Coronary artery (tissue), 2 donors: ENCODE measurements around the gene CDH4.

Experiments
- DNase-seq: peaks from one replicate; pipeline ENCODE4 v3.0.0-alpha.2; 2017; ENCODE audit warnings: low spot score
- H3K27ac ChIP-seq, 2 donors: fragments of 200-600 bp; sonication (generic); one replicate each; pipeline ENCODE4 v1.5.1; 2016 to 2019
- H3K4me3 ChIP-seq: fragments of 200-600 bp; sonication (generic); 2 replicates; pipeline ENCODE4 v1.5.1; 2016; ENCODE audit warnings: mild to moderate bottlenecking, moderate library complexity
- TF ChIP-seq, protein P1 (sequence below): fragments of 200-600 bp; sonication (generic); IDR thresholded peaks from one replicate; pipeline ENCODE4 v1.5.1; 2019; ENCODE audit warnings: antibody characterized with exemption

The CDH4 gene

GRCh38 chr20:61290721-61291120, 38.7 kb downstream of the CDH4 start:
- DNase-seq, result no peak
- TF ChIP-seq, protein P1, sequence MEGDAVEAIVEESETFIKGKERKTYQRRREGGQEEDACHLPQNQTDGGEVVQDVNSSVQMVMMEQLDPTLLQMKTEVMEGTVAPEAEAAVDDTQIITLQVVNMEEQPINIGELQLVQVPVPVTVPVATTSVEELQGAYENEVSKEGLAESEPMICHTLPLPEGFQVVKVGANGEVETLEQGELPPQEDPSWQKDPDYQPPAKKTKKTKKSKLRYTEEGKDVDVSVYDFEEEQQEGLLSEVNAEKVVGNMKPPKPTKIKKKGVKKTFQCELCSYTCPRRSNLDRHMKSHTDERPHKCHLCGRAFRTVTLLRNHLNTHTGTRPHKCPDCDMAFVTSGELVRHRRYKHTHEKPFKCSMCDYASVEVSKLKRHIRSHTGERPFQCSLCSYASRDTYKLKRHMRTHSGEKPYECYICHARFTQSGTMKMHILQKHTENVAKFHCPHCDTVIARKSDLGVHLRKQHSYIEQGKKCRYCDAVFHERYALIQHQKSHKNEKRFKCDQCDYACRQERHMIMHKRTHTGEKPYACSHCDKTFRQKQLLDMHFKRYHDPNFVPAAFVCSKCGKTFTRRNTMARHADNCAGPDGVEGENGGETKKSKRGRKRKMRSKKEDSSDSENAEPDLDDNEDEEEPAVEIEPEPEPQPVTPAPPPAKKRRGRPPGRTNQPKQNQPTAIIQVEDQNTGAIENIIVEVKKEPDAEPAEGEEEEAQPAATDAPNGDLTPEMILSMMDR, result no peak
- Histone ChIP-seq H3K27ac (no peak overlapping the region), H3K4me3 (no peak overlapping the region)

- Histone ChIP-seq H3K27ac (no peak overlapping the region), H3K4me3 (no peak overlapping the region)
- no peak for DNase-seq
- TF ChIP-seq, protein P1, result no peak
Measured at GRCh38 chr20:61291166-61291829, 39.2 kb downstream of the CDH4 start.

DNA sequence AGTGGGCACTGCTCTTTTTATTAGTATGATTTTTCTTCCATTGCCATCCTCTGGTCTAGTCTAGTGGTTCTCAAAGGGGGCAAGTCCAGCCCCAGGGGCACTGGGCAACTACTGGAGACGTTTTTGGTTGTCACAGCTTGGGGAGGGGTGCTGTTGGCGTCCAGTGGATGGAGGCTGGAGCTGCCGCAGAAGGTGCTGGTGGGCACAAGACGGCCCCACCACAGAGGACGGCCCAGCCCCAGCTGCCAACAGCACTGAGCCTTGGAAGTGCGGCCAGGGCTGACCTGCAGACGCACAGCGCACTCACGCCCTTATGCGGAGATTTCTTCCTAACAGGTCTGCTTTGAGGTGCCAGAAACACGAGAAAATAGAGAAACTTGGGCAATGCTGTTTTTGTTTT, 40.3 kb downstream of the CDH4 start:
- TF ChIP-seq, protein P1, result no peak
- DNase-seq, result no peak
- Histone ChIP-seq H3K27ac (no peak overlapping the region), H3K4me3 (no peak overlapping the region)

- H3K27ac ChIP-seq, result no peak overlapping the region
- H3K4me3 ChIP-seq, result no peak overlapping the region
- TF ChIP-seq, protein P1, result no peak
- DNase-seq, result no peak
Measured at GRCh38 chr20:61292821-61293612, 41.0 kb downstream of the CDH4 start.

GRCh38 chr20:61293951-61294350, 41.9 kb downstream of the CDH4 start:
- DNase-seq, result no peak
- Histone ChIP-seq H3K4me3 (no peak overlapping the region), H3K27ac (no peak overlapping the region)
- TF ChIP-seq, protein P1, result no peak

DNA sequence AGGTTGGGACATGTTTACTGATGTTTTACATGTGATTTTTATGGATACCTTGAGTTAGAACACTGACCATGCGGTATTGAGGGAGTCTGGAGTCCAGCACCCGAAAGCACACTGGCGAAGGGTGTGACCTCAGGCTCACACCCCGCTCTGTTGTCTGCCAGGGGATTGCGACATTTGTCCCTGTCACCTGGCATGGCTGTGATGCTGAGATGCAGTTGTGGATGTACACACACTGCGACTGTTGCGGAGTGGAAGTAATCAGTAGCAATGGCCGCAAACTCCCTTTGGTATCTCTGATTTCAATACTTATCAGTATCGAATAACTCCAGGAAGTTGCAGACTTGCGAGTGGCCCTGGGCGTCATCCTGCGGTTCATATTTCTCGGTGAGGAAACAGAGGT, 43.2 kb downstream of the CDH4 start:
- TF ChIP-seq, protein P1, result no peak
- DNase-seq, result no peak
- H3K4me3 ChIP-seq, result no peak overlapping the region
- H3K27ac ChIP-seq, result no peak overlapping the region
